ENCODE results near the gene PKNOX2. TPM values are rescaled to one million over a fixed set of nuclear protein-coding genes. Genes with fewer than 3 reads are reported as not detected.

PKNOX2 gene
- total RNA-seq, 1 donor, result under 0.01 TPM

- no peak overlapping the region for H2AFZ ChIP-seq (ENCODE audit: low read length)
- H3K4me1 ChIP-seq (ENCODE audit: insufficient read depth, low read length), result peaks cover 4% of the 10 kb centered on the region
- no peak for DNase-seq (ENCODE audit: insufficient read length, low spot score, missing footprints)
- no peaks in the 10 kb centered on the region for H4K20me1 ChIP-seq (ENCODE audit: insufficient read depth, low read length)
- TF ChIP-seq CTCF (IDR thresholded peaks at IDR 0.05; ENCODE audit: extremely low read depth, low read depth, low read length), result no peak
- H3K4me2 ChIP-seq (ENCODE audit: insufficient read depth, low read length), result no peak overlapping the region
- no peak overlapping the region for H3K27ac ChIP-seq (ENCODE audit: low read depth, low read length)
- peaks cover 17% of the 10 kb centered on the region for H3K27me3 ChIP-seq (ENCODE audit: insufficient read depth, low read length)
- H3K9me3 ChIP-seq (ENCODE audit: low read depth, low read length), result no peaks in the 10 kb centered on the region
- no peak overlapping the region for H3K4me3 ChIP-seq (ENCODE audit: insufficient read depth, low read length)
- no peaks in the 10 kb centered on the region for H3K79me2 ChIP-seq (ENCODE audit: insufficient read depth, low read length)
- no peaks in the 10 kb centered on the region for H3K36me3 ChIP-seq (ENCODE audit: insufficient read depth, low read length)
These were observed 32.5 kb upstream of the PKNOX2 start for GRCh38 chr11:125132071-125132470.

GRCh38 chr11:125132596-125132995 lies 32.0 kb upstream of the PKNOX2 start:
- Histone ChIP-seq H4K20me1 (ENCODE audit: insufficient read depth, low read length) (no peaks in the 10 kb centered on the region), H3K36me3 (ENCODE audit: insufficient read depth, low read length) (no peaks in the 10 kb centered on the region), H3K79me2 (ENCODE audit: insufficient read depth, low read length) (no peaks in the 10 kb centered on the region), H3K27me3 (ENCODE audit: insufficient read depth, low read length) (peaks cover 17% of the 10 kb centered on the region), H3K4me2 (ENCODE audit: insufficient read depth, low read length) (no peak overlapping the region), H3K4me1 (ENCODE audit: insufficient read depth, low read length) (peaks cover 4% of the 10 kb centered on the region), H3K4me3 (ENCODE audit: insufficient read depth, low read length) (no peak overlapping the region), H2AFZ (ENCODE audit: low read length) (no peak overlapping the region), H3K27ac (ENCODE audit: low read depth, low read length) (no peak overlapping the region), H3K9me3 (ENCODE audit: low read depth, low read length) (no peaks in the 10 kb centered on the region)
- no peak for DNase-seq (ENCODE audit: insufficient read length, low spot score, missing footprints)
- no peak for TF ChIP-seq CTCF (IDR thresholded peaks at IDR 0.05; ENCODE audit: extremely low read depth, low read depth, low read length)

- no peak overlapping the region for H3K4me3 ChIP-seq (ENCODE audit: insufficient read depth, low read length)
- DNase-seq (ENCODE audit: insufficient read length, low spot score, missing footprints), result no peak
- no peak overlapping the region for H3K27ac ChIP-seq (ENCODE audit: low read depth, low read length)
- no peaks in the 10 kb centered on the region for H3K4me1 ChIP-seq (ENCODE audit: insufficient read depth, low read length)
- H3K9me3 ChIP-seq (ENCODE audit: low read depth, low read length), result no peaks in the 10 kb centered on the region
- H3K27me3 ChIP-seq (ENCODE audit: insufficient read depth, low read length), result peaks cover 23% of the 10 kb centered on the region
- no peak overlapping the region for H2AFZ ChIP-seq (ENCODE audit: low read length)
- H3K36me3 ChIP-seq (ENCODE audit: insufficient read depth, low read length), result no peaks in the 10 kb centered on the region
- H3K79me2 ChIP-seq (ENCODE audit: insufficient read depth, low read length), result no peaks in the 10 kb centered on the region
- no peaks in the 10 kb centered on the region for H4K20me1 ChIP-seq (ENCODE audit: insufficient read depth, low read length)
- H3K4me2 ChIP-seq (ENCODE audit: insufficient read depth, low read length), result no peak overlapping the region
- no peak for TF ChIP-seq CTCF (IDR thresholded peaks at IDR 0.05; ENCODE audit: extremely low read depth, low read depth, low read length)
These were observed 28.6 kb upstream of the PKNOX2 start for GRCh38 chr11:125136001-125136400.

GRCh38 chr11:125138966-125139365 lies 25.6 kb upstream of the PKNOX2 start:
- Histone ChIP-seq H3K27me3 (ENCODE audit: insufficient read depth, low read length) (peaks cover 24% of the 10 kb centered on the region), H2AFZ (ENCODE audit: low read length) (no peak overlapping the region), H3K9me3 (ENCODE audit: low read depth, low read length) (no peaks in the 10 kb centered on the region), H4K20me1 (ENCODE audit: insufficient read depth, low read length) (no peaks in the 10 kb centered on the region), H3K36me3 (ENCODE audit: insufficient read depth, low read length) (no peaks in the 10 kb centered on the region), H3K4me1 (ENCODE audit: insufficient read depth, low read length) (no peaks in the 10 kb centered on the region), H3K79me2 (ENCODE audit: insufficient read depth, low read length) (no peaks in the 10 kb centered on the region), H3K27ac (ENCODE audit: low read depth, low read length) (no peak overlapping the region), H3K4me2 (ENCODE audit: insufficient read depth, low read length) (no peak overlapping the region), H3K4me3 (ENCODE audit: insufficient read depth, low read length) (no peak overlapping the region)
- no peak for DNase-seq (ENCODE audit: insufficient read length, low spot score, missing footprints)
- TF ChIP-seq CTCF (IDR thresholded peaks at IDR 0.05; ENCODE audit: extremely low read depth, low read depth, low read length), result no peak

Measured in osteoblast (primary cell).